ENCODE results near the gene SNCB. TPM values are rescaled to one million over a fixed set of nuclear protein-coding genes. Genes with fewer than 3 reads are reported as not detected.

The SNCB gene
- total RNA-seq, 1 experiment from 2014 or later = not detected

DNA sequence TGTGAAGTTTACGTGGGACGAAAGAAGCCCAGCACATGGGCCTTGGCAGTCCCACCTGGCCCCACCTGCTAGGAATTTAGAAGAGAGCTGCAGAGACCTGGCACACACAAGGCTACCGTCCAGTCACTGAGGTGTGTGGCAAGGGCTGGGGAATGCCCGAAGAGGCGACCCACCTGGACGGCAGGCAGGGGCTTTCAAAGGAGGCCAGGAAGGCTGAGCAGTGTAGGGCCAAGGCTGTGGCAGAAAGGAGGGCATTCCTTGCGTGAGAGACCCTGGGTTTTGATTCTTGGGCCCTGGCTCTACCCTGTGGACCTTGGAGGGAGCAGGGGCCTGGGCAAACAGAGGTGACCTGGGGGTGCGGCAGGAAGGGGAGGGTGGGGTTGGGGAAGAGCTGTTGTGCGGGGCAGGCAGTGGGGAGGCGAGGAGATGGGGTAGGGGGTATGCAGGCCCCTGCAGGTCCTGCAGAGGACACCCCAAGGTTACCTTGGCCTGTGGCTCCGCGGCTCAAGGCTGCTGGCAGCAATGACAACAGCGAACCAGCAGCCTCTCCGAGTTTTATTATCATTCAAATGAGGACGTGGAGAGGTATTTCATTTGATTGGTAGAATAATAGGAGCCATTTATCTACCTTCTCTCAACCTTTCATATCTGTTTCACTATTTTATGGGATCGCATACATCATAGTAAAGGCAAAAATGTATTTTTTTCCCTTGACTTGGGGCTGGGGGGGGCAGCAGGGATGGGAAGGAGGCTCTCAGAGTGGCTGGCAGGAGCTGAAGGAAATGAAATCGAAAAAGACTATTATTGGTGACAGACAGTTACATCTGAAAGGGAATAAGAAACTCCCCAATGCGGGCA is 41.8 kb upstream of the SNCB start:
- Mint-ChIP-seq H3K27ac (ENCODE audit: unreplicated experiment) (no peak overlapping the region), H3K36me3 (ENCODE audit: insufficient read depth, unreplicated experiment) (no peaks in the 10 kb centered on the region), H3K4me3 (ENCODE audit: low read depth, unreplicated experiment) (no peak overlapping the region), H3K9me3 (ENCODE audit: low read depth, unreplicated experiment) (no peaks in the 10 kb centered on the region), H3K27me3 (ENCODE audit: unreplicated experiment) (peaks cover 46% of the 10 kb centered on the region), H3K4me1 (ENCODE audit: low read depth, unreplicated experiment) (no peaks in the 10 kb centered on the region)
- TF ChIP-seq, protein P1, sequence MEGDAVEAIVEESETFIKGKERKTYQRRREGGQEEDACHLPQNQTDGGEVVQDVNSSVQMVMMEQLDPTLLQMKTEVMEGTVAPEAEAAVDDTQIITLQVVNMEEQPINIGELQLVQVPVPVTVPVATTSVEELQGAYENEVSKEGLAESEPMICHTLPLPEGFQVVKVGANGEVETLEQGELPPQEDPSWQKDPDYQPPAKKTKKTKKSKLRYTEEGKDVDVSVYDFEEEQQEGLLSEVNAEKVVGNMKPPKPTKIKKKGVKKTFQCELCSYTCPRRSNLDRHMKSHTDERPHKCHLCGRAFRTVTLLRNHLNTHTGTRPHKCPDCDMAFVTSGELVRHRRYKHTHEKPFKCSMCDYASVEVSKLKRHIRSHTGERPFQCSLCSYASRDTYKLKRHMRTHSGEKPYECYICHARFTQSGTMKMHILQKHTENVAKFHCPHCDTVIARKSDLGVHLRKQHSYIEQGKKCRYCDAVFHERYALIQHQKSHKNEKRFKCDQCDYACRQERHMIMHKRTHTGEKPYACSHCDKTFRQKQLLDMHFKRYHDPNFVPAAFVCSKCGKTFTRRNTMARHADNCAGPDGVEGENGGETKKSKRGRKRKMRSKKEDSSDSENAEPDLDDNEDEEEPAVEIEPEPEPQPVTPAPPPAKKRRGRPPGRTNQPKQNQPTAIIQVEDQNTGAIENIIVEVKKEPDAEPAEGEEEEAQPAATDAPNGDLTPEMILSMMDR (IDR thresholded peaks at IDR 0.05; ENCODE audit: unreplicated experiment) = no peak
- no peak for DNase-seq
- intact Hi-C loops (cut with micrococcal nuclease; ENCODE audit: unreplicated experiment) = no loop called here
- BruUV-seq (replicated peaks) = no TSS peak
- CTCF ChIA-PET = interaction anchor here (0.6 kb wide), 1 partner anchor 139 kb away, joined by 7 read pairs; no protein-coding TSS in a partner anchor

DNA sequence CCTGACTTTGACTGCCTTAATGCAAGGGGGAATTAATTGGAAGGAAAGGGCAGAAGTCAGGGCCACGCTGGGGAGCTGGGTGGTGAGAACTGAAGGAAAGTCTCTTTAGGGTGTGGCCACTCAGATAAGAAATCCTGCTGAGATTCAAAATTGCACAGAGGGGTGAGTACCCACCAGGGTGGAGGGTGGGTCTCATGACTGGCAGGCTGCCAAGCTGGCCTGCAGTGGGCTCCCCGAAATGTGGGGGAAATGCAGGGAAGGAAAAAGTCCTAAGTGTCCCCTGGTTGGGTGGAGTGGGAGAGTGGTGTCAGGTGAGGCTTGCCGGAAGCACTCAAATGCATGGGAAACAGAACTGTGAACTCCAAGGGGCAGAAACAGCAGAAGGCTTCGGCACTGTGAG is 41.1 kb upstream of the SNCB start:
- intact Hi-C loops (cut with micrococcal nuclease; ENCODE audit: unreplicated experiment) = no loop called here
- CTCF ChIA-PET = no interaction called here
- no peak for DNase-seq
- BruUV-seq (replicated peaks) = no TSS peak
- Mint-ChIP-seq H3K27ac (ENCODE audit: unreplicated experiment) (no peak overlapping the region), H3K27me3 (ENCODE audit: unreplicated experiment) (peaks cover 53% of the 10 kb centered on the region), H3K4me3 (ENCODE audit: low read depth, unreplicated experiment) (no peak overlapping the region), H3K36me3 (ENCODE audit: insufficient read depth, unreplicated experiment) (no peaks in the 10 kb centered on the region), H3K9me3 (ENCODE audit: low read depth, unreplicated experiment) (no peaks in the 10 kb centered on the region), H3K4me1 (ENCODE audit: low read depth, unreplicated experiment) (no peaks in the 10 kb centered on the region)
- TF ChIP-seq, protein P1 (IDR thresholded peaks at IDR 0.05; ENCODE audit: unreplicated experiment) = no peak

DNA sequence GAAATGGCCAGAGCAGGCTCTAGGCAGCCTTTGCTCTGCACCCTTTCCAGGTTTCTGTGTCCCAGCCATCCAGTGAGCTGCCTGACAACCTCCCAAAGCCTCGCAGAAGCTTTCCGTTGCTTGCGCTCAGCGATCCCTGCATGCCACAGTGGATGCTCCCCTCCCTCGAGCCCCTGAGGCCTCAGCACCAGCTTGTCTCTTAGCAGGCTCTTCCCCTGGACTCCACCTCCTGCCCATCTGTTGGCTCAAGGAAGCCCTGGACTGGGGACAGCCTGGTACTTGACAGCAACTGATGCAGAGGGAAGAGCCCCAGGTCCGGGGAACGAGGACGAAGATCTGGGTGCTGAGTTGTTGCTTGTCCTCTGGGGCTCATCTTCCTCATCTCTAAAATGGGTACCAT is 40.1 kb upstream of the SNCB start:
- Mint-ChIP-seq H3K9me3 (ENCODE audit: low read depth, unreplicated experiment) (no peaks in the 10 kb centered on the region), H3K4me3 (ENCODE audit: low read depth, unreplicated experiment) (no peak overlapping the region), H3K27ac (ENCODE audit: unreplicated experiment) (no peak overlapping the region), H3K27me3 (ENCODE audit: unreplicated experiment) (peaks cover 62% of the 10 kb centered on the region), H3K4me1 (ENCODE audit: low read depth, unreplicated experiment) (no peaks in the 10 kb centered on the region), H3K36me3 (ENCODE audit: insufficient read depth, unreplicated experiment) (no peaks in the 10 kb centered on the region)
- intact Hi-C loops (cut with micrococcal nuclease; ENCODE audit: unreplicated experiment) = no loop called here
- no TSS peak for BruUV-seq (replicated peaks)
- TF ChIP-seq, protein P1 (IDR thresholded peaks at IDR 0.05; ENCODE audit: unreplicated experiment) = no peak
- CTCF ChIA-PET = interaction anchor here (0.7 kb wide), 2 partner anchors 10 to 106 kb away, joined by 3 to 4 read pairs; no protein-coding TSS in a partner anchor
- no peak for DNase-seq

DNA sequence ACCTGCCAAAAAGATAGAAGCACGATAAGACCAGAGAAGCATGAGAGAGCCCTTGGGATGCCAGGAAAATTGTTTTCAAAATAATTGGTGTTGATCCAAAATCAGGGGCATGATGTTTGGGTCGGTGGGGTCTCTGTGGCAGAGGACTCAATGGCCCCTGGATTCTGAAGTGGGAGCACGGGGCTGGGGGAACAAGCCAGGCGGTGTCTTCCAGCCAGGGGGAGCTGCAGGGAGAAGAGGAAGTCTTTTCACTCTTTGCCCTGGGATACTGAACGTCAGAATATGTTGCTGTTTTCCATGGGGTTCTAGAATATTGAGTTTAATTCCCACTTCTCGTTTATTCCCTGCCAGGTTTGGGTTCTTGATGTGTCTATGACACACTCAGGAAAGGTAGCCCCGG is 37.3 kb upstream of the SNCB start:
- BruUV-seq (replicated peaks) = no TSS peak
- peaks cover 74% of the 10 kb centered on the region for H3K27me3 Mint-ChIP-seq (ENCODE audit: unreplicated experiment)
- no peaks in the 10 kb centered on the region for H3K36me3 Mint-ChIP-seq (ENCODE audit: insufficient read depth, unreplicated experiment)
- DNase-seq = no peak
- CTCF ChIA-PET = no interaction called here
- no peaks in the 10 kb centered on the region for H3K4me1 Mint-ChIP-seq (ENCODE audit: low read depth, unreplicated experiment)
- no peak overlapping the region for H3K4me3 Mint-ChIP-seq (ENCODE audit: low read depth, unreplicated experiment)
- intact Hi-C loops (cut with micrococcal nuclease; ENCODE audit: unreplicated experiment) = no loop called here
- no peak overlapping the region for H3K27ac Mint-ChIP-seq (ENCODE audit: unreplicated experiment)
- no peaks in the 10 kb centered on the region for H3K9me3 Mint-ChIP-seq (ENCODE audit: low read depth, unreplicated experiment)
- TF ChIP-seq, protein P1 (IDR thresholded peaks at IDR 0.05; ENCODE audit: unreplicated experiment) = no peak

Data from Calu3 (cell line).